Thyroid gland (tissue), 4 donors: ENCODE measurements around the gene C4B.

Source experiments
- CTCF ChIP-seq, 6 experiments: fragments of 200-600 bp in 3 of 6; fragments of 450-650 bp in 3 of 6; sonication (generic) in 3 of 6; IDR thresholded peaks; one replicate each; pipeline ENCODE4 v1.5.1; 2016 to 2019; ENCODE audit warnings: antibody characterized with exemption in 6 of 6, mild to moderate bottlenecking in 2 of 6, inconsistent platforms in 1 of 6, moderate library complexity in 1 of 6
- POLR2A ChIP-seq, 2 donors: fragments of 450-650 bp; IDR thresholded peaks; one replicate each; pipeline ENCODE4 v1.6.1; 2017; ENCODE audit warnings: antibody characterized with exemption in 2 of 2, mild to moderate bottlenecking in 2 of 2, moderate library complexity in 1 of 2

GRCh38 chr6:31967926-31968320 lies 46.7 kb upstream of the C4B start:
- TF ChIP-seq CTCF (IDR thresholded peaks at IDR 0.05) = no peak
- TF ChIP-seq POLR2A (IDR thresholded peaks at IDR 0.05) = no peak
